ENCODE measurements around the gene RAD51B. TPM values are rescaled to one million over a fixed set of nuclear protein-coding genes. Genes with fewer than 3 reads are reported as not detected.
A peak's percentile ranks its signal among the peaks of the same experiment; 100 is the strongest.

RAD51B gene
- total RNA-seq, 3 donors from 2014 or later, result 10.6 to 77.6 (median 33.8) TPM

DNA sequence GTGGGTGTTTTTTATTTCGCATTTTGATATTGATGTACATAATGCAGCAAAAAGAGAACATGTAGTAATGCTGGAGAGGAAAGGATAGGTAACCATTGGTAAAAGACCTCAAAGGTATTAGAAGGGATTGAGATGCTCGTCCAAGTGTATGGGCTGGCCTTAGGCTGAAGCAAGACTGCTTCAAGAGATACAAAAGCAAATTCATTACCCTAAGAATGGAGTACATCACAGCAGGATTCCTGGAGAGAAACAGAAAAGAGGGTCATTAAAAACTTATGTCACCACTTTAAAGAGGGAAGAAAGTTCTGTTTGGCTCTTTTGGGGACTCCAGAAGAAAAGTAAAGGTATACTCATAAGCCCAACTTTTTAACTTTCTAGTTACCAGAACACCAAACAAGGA lies 552.8 kb downstream of the RAD51B start:
- TF ChIP-seq POLR2A (IDR thresholded peaks at IDR 0.05), result no peak
- TF ChIP-seq POLR2AphosphoS5 (IDR thresholded peaks at IDR 0.05), result no peak
- TF ChIP-seq, protein P1, sequence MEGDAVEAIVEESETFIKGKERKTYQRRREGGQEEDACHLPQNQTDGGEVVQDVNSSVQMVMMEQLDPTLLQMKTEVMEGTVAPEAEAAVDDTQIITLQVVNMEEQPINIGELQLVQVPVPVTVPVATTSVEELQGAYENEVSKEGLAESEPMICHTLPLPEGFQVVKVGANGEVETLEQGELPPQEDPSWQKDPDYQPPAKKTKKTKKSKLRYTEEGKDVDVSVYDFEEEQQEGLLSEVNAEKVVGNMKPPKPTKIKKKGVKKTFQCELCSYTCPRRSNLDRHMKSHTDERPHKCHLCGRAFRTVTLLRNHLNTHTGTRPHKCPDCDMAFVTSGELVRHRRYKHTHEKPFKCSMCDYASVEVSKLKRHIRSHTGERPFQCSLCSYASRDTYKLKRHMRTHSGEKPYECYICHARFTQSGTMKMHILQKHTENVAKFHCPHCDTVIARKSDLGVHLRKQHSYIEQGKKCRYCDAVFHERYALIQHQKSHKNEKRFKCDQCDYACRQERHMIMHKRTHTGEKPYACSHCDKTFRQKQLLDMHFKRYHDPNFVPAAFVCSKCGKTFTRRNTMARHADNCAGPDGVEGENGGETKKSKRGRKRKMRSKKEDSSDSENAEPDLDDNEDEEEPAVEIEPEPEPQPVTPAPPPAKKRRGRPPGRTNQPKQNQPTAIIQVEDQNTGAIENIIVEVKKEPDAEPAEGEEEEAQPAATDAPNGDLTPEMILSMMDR (IDR thresholded peaks at IDR 0.05), result no peak
- intact Hi-C loops (cut with DNase I; ENCODE audit: low total_unique reads), result no loop called here

DNA sequence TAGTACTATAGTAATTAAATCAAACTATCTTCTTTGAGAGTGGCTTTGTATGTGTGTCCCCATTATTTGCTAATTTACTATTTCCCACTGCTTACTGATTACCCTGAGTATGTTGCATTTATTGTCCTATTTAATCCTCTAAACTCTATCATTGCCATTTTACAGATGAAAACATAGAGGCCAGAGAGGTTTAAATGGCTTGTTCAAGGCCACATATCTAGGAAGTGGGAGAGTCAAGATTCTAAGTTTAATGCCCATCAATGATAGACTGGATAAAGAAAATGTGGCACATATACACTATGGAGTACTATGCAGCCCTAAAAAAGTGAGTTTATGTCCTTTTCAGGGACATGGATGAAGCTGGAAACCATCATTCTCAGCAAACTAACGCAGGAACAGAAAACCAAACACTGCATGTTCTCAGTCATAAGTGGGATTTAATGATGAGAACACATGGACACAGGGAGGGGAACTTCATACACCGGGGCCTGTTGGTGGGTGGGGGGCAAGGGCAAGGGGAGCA lies 553.6 kb downstream of the RAD51B start:
- no peaks in the 10 kb centered on the region for H3K9me3 ChIP-seq
- TF ChIP-seq POLR2AphosphoS5 (IDR thresholded peaks at IDR 0.05) (no peak), POLR2A (IDR thresholded peaks at IDR 0.05) (no peak)
- TF ChIP-seq, protein P1 (IDR thresholded peaks at IDR 0.05), result no peak
- H3K36me3 ChIP-seq, result no peaks in the 10 kb centered on the region
- H3K27ac ChIP-seq, result no peak overlapping the region
- no peak for DNase-seq (ENCODE audit: low spot score in 2 of 2)
- peaks cover 0 to 6% of the 10 kb centered on the region in 2 donors for H3K4me1 ChIP-seq
- intact Hi-C loops (cut with DNase I; ENCODE audit: low total_unique reads), result no loop called here
- H3K4me3 ChIP-seq, result no peak overlapping the region
- H3K27me3 ChIP-seq, result no peaks in the 10 kb centered on the region

More for the DNA sequence above, 552.8 kb downstream of the RAD51B start:
- Histone ChIP-seq H3K27me3 (no peaks in the 10 kb centered on the region), H3K9me3 (no peaks in the 10 kb centered on the region), H3K4me1 (peaks cover 0 to 6% of the 10 kb centered on the region in 2 donors), H3K36me3 (no peaks in the 10 kb centered on the region), H3K4me3 (no peak overlapping the region), H3K27ac (no peak overlapping the region)
- no peak for DNase-seq (ENCODE audit: low spot score in 2 of 2)

DNA sequence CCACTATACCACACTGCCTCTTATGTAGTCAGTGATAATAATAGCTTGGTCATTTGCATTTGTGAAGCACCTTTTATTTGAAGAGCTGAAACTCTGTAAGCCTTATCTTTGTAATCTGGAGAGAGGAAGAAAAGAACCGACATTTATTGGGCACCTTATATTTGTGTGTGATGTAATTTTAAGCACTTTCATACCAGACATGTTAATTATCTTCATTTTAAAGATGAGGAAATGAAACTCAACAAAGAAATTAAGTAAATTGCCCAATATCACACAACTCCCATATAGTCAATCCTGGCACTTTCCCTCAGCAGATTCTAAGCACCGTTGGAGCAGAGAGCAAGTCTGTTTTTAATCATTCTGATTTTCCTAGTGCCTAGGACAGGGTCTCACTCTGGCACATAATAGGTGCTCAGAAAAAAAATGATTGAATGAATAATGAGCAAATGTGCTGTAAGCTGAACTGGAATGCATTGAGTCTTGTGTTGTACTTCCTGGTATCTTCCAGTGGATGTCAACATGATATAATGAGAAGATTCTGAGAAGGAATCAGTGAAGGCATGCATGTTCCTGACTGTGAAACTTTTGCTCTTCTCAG lies 554.4 kb downstream of the RAD51B start:
- Histone ChIP-seq H3K4me1 (peaks cover 0 to 6% of the 10 kb centered on the region in 2 donors), H3K36me3 (no peaks in the 10 kb centered on the region), H3K27me3 (no peaks in the 10 kb centered on the region), H3K9me3 (no peaks in the 10 kb centered on the region), H3K27ac (peak overlapping the region in 1 of 2 donors; percentile 2), H3K4me3 (no peak overlapping the region)
- DNase-seq (ENCODE audit: low spot score in 2 of 2), result no peak
- TF ChIP-seq POLR2A (IDR thresholded peaks at IDR 0.05) (no peak), POLR2AphosphoS5 (IDR thresholded peaks at IDR 0.05) (no peak)
- TF ChIP-seq, protein P1 (IDR thresholded peaks at IDR 0.05), result no peak
- intact Hi-C loops (cut with DNase I; ENCODE audit: low total_unique reads), result no loop called here

DNA sequence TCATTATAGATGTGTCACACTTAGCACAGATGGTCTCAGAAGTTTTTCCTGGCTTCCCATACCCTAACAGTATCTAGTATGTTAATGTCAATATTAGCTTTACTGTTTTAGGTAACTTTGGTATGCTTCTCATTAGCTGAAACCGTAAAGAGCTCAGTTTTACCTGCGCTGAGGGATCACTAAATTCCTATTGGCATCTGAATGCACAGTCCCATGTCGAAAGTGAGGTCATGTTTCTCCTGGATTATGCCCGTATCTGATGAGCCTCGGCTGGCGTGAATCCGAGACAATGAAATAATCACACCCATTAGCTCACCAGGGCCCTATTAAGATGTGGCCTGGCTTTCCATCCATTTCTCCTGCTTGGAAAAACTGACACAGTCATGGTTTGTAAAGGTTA lies 555.1 kb downstream of the RAD51B start:
- intact Hi-C loops (cut with DNase I; ENCODE audit: low total_unique reads), result no loop called here
- Histone ChIP-seq H3K9me3 (no peaks in the 10 kb centered on the region), H3K27me3 (no peaks in the 10 kb centered on the region), H3K4me1 (peaks cover 0 to 6% of the 10 kb centered on the region in 2 donors), H3K27ac (peak overlapping the region in 1 of 2 donors; percentile 82), H3K4me3 (no peak overlapping the region), H3K36me3 (no peaks in the 10 kb centered on the region)
- TF ChIP-seq POLR2AphosphoS5 (IDR thresholded peaks at IDR 0.05), result no peak
- no peak for TF ChIP-seq POLR2A (IDR thresholded peaks at IDR 0.05)
- TF ChIP-seq, protein P1 (IDR thresholded peaks at IDR 0.05), result no peak
- DNase-seq (ENCODE audit: low spot score in 2 of 2), result no peak

DNA sequence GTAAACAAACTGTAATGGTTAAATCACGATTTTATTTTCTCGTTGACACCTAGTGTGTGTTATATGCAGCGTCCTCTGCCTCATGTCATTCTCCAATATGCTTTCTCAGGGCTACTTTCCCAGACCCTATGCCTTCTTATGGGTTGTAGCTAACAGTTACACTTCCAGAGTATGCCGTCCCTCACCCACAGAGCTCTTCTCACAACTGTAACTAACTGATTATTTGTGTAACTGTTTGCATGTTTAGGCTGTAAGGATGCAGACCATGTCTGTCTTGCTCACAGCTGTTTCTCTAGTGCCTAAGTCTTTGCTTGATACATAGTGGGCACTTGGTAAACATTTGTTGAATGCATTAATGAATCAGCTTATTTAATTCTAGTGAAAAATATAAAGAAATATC lies 555.8 kb downstream of the RAD51B start:
- no peaks in the 10 kb centered on the region for H3K27me3 ChIP-seq
- intact Hi-C loops (cut with DNase I; ENCODE audit: low total_unique reads), result no loop called here
- peaks cover 0 to 6% of the 10 kb centered on the region in 2 donors for H3K4me1 ChIP-seq
- no peak for DNase-seq (ENCODE audit: low spot score in 2 of 2)
- TF ChIP-seq, protein P1 (IDR thresholded peaks at IDR 0.05), result no peak
- no peak for TF ChIP-seq POLR2AphosphoS5 (IDR thresholded peaks at IDR 0.05)
- TF ChIP-seq POLR2A (IDR thresholded peaks at IDR 0.05), result no peak
- peak overlapping the region in 1 of 2 donors; percentile 82 for H3K27ac ChIP-seq
- no peaks in the 10 kb centered on the region for H3K9me3 ChIP-seq
- no peaks in the 10 kb centered on the region for H3K36me3 ChIP-seq
- no peak overlapping the region for H3K4me3 ChIP-seq
